A673 (cell line): Measurements from ENCODE around the gene GPR142.

Experiments
- CTCF ChIP-seq: fragments of 300-800, 200-600 bp; sonication (generic); conservative IDR thresholded peaks from 2 replicates; pipeline ENCODE4 v1.5.1; 2017; ENCODE audit warnings: low read depth, mild to moderate bottlenecking, antibody characterized with exemption, low read length, moderate library complexity, mixed read lengths
- EZH2 ChIP-seq: fragments of 200-600 bp; sonication (generic); IDR thresholded peaks from 2 replicates; pipeline ENCODE4 v1.6.1; 2017; ENCODE audit warnings: borderline replicate concordance, low read depth, mild to moderate bottlenecking, mixed read lengths, antibody characterized with exemption, low read length; ENCODE audit not compliant: poor library complexity, severe bottlenecking

GRCh38 chr17:74414510-74414909, 47.2 kb downstream of the GPR142 start:
- TF ChIP-seq CTCF, result no peak
- no peak for TF ChIP-seq EZH2
